ENCODE results near the gene FRMD4A. TPM values are rescaled to one million over a fixed set of nuclear protein-coding genes. Genes with fewer than 3 reads are reported as not detected.

Gene FRMD4A
- polyA plus RNA-seq, 1 donor (not counting 4 experiments of a cell fraction or from before 2014, with no cell fraction given) = 12.9 TPM

DNA sequence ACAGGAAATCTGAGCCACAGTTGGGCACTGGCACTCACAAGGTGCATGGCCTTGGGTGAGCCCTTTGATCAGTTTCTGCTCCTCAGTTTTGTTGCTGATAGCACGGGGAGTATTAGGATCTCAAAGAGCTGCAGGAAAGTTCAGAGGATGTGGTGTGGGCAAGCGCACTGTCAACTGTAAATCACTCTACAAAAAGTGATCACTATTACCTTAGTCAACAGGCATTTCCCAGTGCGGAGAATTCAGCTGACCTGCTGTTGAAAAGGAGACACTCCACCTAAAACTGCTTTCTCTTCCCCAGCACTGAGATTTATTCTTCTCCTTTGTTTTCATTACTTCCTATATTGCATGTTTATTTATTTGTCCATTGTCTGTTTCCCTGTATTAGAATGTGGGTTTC, 412.9 kb downstream of the FRMD4A start:
- Histone ChIP-seq H3K27me3 (ENCODE audit: control insufficient read depth, extremely low read depth, insufficient read depth, low read length) (no peaks in the 10 kb centered on the region), H3K4me3 (ENCODE audit: control insufficient read depth in 2 of 3, extremely low read depth in 1 of 3, insufficient read depth in 2 of 3, low read depth in 1 of 3, low read length in 3 of 3) (no peak overlapping the region), H3K4me1 (ENCODE audit: control insufficient read depth, extremely low read depth, insufficient read depth, low read length) (no peaks in the 10 kb centered on the region), H3K27ac (ENCODE audit: control insufficient read depth, insufficient read depth, low read length) (no peak overlapping the region), H3K4me2 (ENCODE audit: control insufficient read depth, extremely low read depth, insufficient read depth, low read depth, low read length) (no peak overlapping the region), H4K20me1 (ENCODE audit: control insufficient read depth, extremely low read depth, insufficient read depth, low read length) (no peaks in the 10 kb centered on the region), H3K79me2 (ENCODE audit: control insufficient read depth, insufficient read depth, low read length) (no peaks in the 10 kb centered on the region), H3K9me1 (ENCODE audit: control insufficient read depth, extremely low read depth, insufficient read depth, low read length) (no peaks in the 10 kb centered on the region), H3K9me3 (ENCODE audit: control insufficient read depth, low read depth, low read length) (no peaks in the 10 kb centered on the region), H3K36me3 (ENCODE audit: control insufficient read depth in 2 of 2, extremely low read depth in 1 of 2, insufficient read depth in 2 of 2, low read length in 2 of 2) (no peaks in the 10 kb centered on the region), H3K9ac (ENCODE audit: control insufficient read depth, extremely low read depth, insufficient read depth, low read length) (no peak overlapping the region), H2AFZ (ENCODE audit: control insufficient read depth, low read length) (no peak overlapping the region)
- TF ChIP-seq, protein P1, sequence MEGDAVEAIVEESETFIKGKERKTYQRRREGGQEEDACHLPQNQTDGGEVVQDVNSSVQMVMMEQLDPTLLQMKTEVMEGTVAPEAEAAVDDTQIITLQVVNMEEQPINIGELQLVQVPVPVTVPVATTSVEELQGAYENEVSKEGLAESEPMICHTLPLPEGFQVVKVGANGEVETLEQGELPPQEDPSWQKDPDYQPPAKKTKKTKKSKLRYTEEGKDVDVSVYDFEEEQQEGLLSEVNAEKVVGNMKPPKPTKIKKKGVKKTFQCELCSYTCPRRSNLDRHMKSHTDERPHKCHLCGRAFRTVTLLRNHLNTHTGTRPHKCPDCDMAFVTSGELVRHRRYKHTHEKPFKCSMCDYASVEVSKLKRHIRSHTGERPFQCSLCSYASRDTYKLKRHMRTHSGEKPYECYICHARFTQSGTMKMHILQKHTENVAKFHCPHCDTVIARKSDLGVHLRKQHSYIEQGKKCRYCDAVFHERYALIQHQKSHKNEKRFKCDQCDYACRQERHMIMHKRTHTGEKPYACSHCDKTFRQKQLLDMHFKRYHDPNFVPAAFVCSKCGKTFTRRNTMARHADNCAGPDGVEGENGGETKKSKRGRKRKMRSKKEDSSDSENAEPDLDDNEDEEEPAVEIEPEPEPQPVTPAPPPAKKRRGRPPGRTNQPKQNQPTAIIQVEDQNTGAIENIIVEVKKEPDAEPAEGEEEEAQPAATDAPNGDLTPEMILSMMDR (optimal IDR thresholded peaks at IDR 0.05 in 1 of 3, IDR thresholded peaks at IDR 0.05 in 1 of 3, conservative IDR thresholded peaks at IDR 0.05 in 1 of 3; ENCODE audit: extremely low read depth in 1 of 3, insufficient read depth in 2 of 3, low read length in 3 of 3) = no peak
- TF ChIP-seq EZH2 (IDR thresholded peaks at IDR 0.05; ENCODE audit: low read length) = no peak
- dilution Hi-C loops (cut with MboI; ENCODE audit: extremely low pct_ligation_motif_present, low sequenced_read_pairs) = no loop called here
- FAIRE-seq (no peak), DNase-seq (ENCODE audit: low read depth, low spot score) (no peak)

GRCh38 chr10:13916384-13916947, 414.3 kb downstream of the FRMD4A start:
- Histone ChIP-seq H3K36me3 (ENCODE audit: control insufficient read depth in 2 of 2, extremely low read depth in 1 of 2, insufficient read depth in 2 of 2, low read length in 2 of 2) (no peaks in the 10 kb centered on the region), H3K9me3 (ENCODE audit: control insufficient read depth, low read depth, low read length) (no peaks in the 10 kb centered on the region), H3K27ac (ENCODE audit: control insufficient read depth, insufficient read depth, low read length) (no peak overlapping the region), H3K4me3 (ENCODE audit: control insufficient read depth in 2 of 3, extremely low read depth in 1 of 3, insufficient read depth in 2 of 3, low read depth in 1 of 3, low read length in 3 of 3) (no peak overlapping the region), H3K9me1 (ENCODE audit: control insufficient read depth, extremely low read depth, insufficient read depth, low read length) (no peaks in the 10 kb centered on the region), H4K20me1 (ENCODE audit: control insufficient read depth, extremely low read depth, insufficient read depth, low read length) (no peaks in the 10 kb centered on the region), H3K4me2 (ENCODE audit: control insufficient read depth, extremely low read depth, insufficient read depth, low read depth, low read length) (no peak overlapping the region), H3K27me3 (ENCODE audit: control insufficient read depth, extremely low read depth, insufficient read depth, low read length) (no peaks in the 10 kb centered on the region), H3K4me1 (ENCODE audit: control insufficient read depth, extremely low read depth, insufficient read depth, low read length) (no peaks in the 10 kb centered on the region), H3K9ac (ENCODE audit: control insufficient read depth, extremely low read depth, insufficient read depth, low read length) (no peak overlapping the region), H2AFZ (ENCODE audit: control insufficient read depth, low read length) (no peak overlapping the region), H3K79me2 (ENCODE audit: control insufficient read depth, insufficient read depth, low read length) (no peaks in the 10 kb centered on the region)
- DNase-seq (ENCODE audit: low read depth, low spot score) (no peak), FAIRE-seq (no peak)
- dilution Hi-C loops (cut with MboI; ENCODE audit: extremely low pct_ligation_motif_present, low sequenced_read_pairs) = no loop called here
- TF ChIP-seq EZH2 (IDR thresholded peaks at IDR 0.05; ENCODE audit: low read length) = no peak
- TF ChIP-seq, protein P1 (optimal IDR thresholded peaks at IDR 0.05 in 1 of 3, IDR thresholded peaks at IDR 0.05 in 1 of 3, conservative IDR thresholded peaks at IDR 0.05 in 1 of 3; ENCODE audit: extremely low read depth in 1 of 3, insufficient read depth in 2 of 3, low read length in 3 of 3) = no peak
